Hepatocyte (in vitro differentiated cells): ENCODE results near the gene PACSIN2.

ENCODE experiments used
- EZH2 ChIP-seq: fragments of 200-600 bp; sonication (generic); IDR thresholded peaks from 2 replicates; pipeline ENCODE4 v1.6.1; 2016; ENCODE audit warnings: antibody characterized with exemption, mild to moderate bottlenecking, borderline replicate concordance
- EZH2phosphoT487 ChIP-seq: fragments of 200-600 bp; sonication (generic); IDR thresholded peaks from one replicate; pipeline ENCODE4 v1.6.1; 2018; ENCODE audit warnings: antibody characterized with exemption, mild to moderate bottlenecking, low read depth, moderate library complexity; ENCODE audit not compliant: unreplicated experiment, severe bottlenecking
- TF ChIP-seq, protein P1 (sequence below): fragments of 200-600 bp; sonication (generic); IDR thresholded peaks from 2 replicates; pipeline ENCODE4 v1.5.1; 2016; ENCODE audit warnings: antibody characterized with exemption, mild to moderate bottlenecking; ENCODE audit not compliant: poor library complexity

GRCh38 chr22:42964994-42965699 lies 49.8 kb downstream of the PACSIN2 start:
- TF ChIP-seq, protein P1, sequence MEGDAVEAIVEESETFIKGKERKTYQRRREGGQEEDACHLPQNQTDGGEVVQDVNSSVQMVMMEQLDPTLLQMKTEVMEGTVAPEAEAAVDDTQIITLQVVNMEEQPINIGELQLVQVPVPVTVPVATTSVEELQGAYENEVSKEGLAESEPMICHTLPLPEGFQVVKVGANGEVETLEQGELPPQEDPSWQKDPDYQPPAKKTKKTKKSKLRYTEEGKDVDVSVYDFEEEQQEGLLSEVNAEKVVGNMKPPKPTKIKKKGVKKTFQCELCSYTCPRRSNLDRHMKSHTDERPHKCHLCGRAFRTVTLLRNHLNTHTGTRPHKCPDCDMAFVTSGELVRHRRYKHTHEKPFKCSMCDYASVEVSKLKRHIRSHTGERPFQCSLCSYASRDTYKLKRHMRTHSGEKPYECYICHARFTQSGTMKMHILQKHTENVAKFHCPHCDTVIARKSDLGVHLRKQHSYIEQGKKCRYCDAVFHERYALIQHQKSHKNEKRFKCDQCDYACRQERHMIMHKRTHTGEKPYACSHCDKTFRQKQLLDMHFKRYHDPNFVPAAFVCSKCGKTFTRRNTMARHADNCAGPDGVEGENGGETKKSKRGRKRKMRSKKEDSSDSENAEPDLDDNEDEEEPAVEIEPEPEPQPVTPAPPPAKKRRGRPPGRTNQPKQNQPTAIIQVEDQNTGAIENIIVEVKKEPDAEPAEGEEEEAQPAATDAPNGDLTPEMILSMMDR: no peak
- no peak for TF ChIP-seq EZH2
- TF ChIP-seq EZH2phosphoT487: no peak
